GM19397 (cell line): ENCODE results near the gene NAV1.
"Not testable (repeated sequence)": the region's sequence is repeated elsewhere in the genome, so short reads cannot be mapped to it uniquely, and the experiment has no call there.

Experiments used
- ATAC-seq: cut with Tn5 transposase; IDR thresholded peaks from one replicate; pipeline ENCODE4 v1.9.1; 2021; ENCODE audit warnings: mild to moderate bottlenecking, moderate library complexity; ENCODE audit not compliant: unreplicated experiment

The NAV1 gene

GRCh38 chr1:201504179-201504631 is 34.7 kb upstream of the NAV1 start:
- no peak for ATAC-seq

- no peak for ATAC-seq
These were observed 34.0 kb upstream of the NAV1 start for GRCh38 chr1:201504799-201505502.

- ATAC-seq: no peak
These were observed 33.4 kb upstream of the NAV1 start for GRCh38 chr1:201505503-201505890.

GRCh38 chr1:201506092-201506491 is 32.8 kb upstream of the NAV1 start:
- ATAC-seq: no peak

- peak; percentile 90 for ATAC-seq
These were observed 32.2 kb upstream of the NAV1 start, which contains the start of gene CSRP1 for GRCh38 chr1:201506557-201507359. CSRP1 (minus strand) TSS chr1:201507123; CDS start chr1:201496303, 10,820 bp downstream.

GRCh38 chr1:201507360-201507675 is 31.6 kb upstream of the NAV1 start:
- peak; percentile 1 for ATAC-seq

- ATAC-seq: no peak
These were observed 30.1 kb upstream of the NAV1 start for GRCh38 chr1:201508809-201509208.

- ATAC-seq: no peak
These were observed 29.1 kb upstream of the NAV1 start for GRCh38 chr1:201509601-201510374.

GRCh38 chr1:201510734-201511133 is 28.2 kb upstream of the NAV1 start:
- ATAC-seq: no peak

- no peak for ATAC-seq
These were observed 27.5 kb upstream of the NAV1 start for GRCh38 chr1:201511396-201511940.

- ATAC-seq: no peak
These were observed 26.9 kb upstream of the NAV1 start for GRCh38 chr1:201511941-201512539.

GRCh38 chr1:201513498-201514243 is 25.3 kb upstream of the NAV1 start:
- ATAC-seq: no peak

- no peak for ATAC-seq
These were observed 24.5 kb upstream of the NAV1 start for GRCh38 chr1:201514466-201514865.

- ATAC-seq: no peak
These were observed 23.7 kb upstream of the NAV1 start for GRCh38 chr1:201515062-201515750.

- ATAC-seq: no peak
These were observed 23.0 kb upstream of the NAV1 start for GRCh38 chr1:201515895-201516294.

- ATAC-seq: no peak
These were observed 22.3 kb upstream of the NAV1 start for GRCh38 chr1:201516511-201517127.

GRCh38 chr1:201517631-201518030 is 21.3 kb upstream of the NAV1 start:
- ATAC-seq: no peak

GRCh38 chr1:201518071-201518470 is 20.9 kb upstream of the NAV1 start:
- no peak for ATAC-seq

- ATAC-seq: not testable (repeated sequence)
These were observed 18.8 kb upstream of the NAV1 start for GRCh38 chr1:201520046-201520575.
